ENCODE results near the gene BRIX1.

GRCh38 chr5:34903260-34903659 lies 12.3 kb upstream of the BRIX1 start:
- TF ChIP-seq, protein P1, sequence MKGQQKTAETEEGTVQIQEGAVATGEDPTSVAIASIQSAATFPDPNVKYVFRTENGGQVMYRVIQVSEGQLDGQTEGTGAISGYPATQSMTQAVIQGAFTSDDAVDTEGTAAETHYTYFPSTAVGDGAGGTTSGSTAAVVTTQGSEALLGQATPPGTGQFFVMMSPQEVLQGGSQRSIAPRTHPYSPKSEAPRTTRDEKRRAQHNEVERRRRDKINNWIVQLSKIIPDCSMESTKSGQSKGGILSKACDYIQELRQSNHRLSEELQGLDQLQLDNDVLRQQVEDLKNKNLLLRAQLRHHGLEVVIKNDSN (IDR thresholded peaks at IDR 0.05) = no peak
- no peak for TF ChIP-seq FOXM1 (IDR thresholded peaks at IDR 0.05; ENCODE audit: borderline replicate concordance, low read depth)
- TF ChIP-seq CREB1 (IDR thresholded peaks at IDR 0.05; ENCODE audit: low read depth) = no peak
- no peak for TF ChIP-seq REST (IDR thresholded peaks at IDR 0.05; ENCODE audit: low read depth)
- TF ChIP-seq, protein P2, sequence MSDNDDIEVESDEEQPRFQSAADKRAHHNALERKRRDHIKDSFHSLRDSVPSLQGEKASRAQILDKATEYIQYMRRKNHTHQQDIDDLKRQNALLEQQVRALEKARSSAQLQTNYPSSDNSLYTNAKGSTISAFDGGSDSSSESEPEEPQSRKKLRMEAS (IDR thresholded peaks at IDR 0.05) = no peak

Measured in Ishikawa (cell line).